ENCODE measurements around the gene SP1.
"Not testable (repeated sequence)": the region's sequence is repeated elsewhere in the genome, so short reads cannot be mapped to it uniquely, and the experiment has no call there.

Gene SP1

GRCh38 chr12:53415752-53416389 lies 35.9 kb downstream of the SP1 start:
- not testable (repeated sequence) for DNase-seq

GRCh38 chr12:53417291-53417816 lies 37.4 kb downstream of the SP1 start:
- DNase-seq = not testable (repeated sequence)

- DNase-seq = no peak
These were observed 38.2 kb downstream of the SP1 start for GRCh38 chr12:53418221-53418620.

DNA sequence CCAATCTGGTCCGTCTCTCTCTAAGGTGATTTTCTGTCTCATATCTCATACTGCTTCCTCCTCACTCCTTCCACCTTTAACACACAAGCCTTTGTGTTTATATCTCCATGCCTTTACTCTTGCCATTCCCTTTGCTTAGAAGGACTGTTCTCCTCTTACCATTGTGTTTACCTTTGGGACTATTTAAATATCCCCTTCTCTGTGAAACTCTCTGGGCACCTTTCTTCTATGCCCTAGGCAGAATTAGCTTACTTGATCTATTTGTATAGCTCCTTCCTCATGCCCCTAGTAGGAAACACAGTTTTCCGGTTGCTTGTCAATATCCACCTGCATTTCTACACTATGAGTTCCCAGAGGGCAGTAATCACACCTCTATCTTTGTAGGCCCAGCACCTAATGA lies 39.8 kb downstream of the SP1 start:
- no peak for DNase-seq

DNA sequence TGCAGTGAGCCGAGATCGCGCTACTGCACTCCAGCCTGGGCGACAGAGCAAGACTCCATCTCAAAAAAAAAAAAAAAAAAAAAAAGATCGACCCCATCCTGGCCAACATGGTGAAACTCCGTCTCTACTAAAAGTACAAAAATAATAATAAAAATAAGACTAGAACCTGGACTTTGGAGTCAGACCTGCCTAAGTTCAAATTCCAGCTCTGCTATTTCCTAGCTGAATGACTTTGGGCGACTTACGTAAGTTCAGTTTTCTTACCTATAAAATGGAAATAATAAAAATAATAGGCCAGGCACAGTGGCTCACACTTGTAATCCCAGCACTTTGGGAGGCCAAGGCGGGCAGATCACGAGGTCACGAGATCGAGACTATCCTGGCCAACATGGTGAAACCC lies 42.3 kb downstream of the SP1 start:
- DNase-seq = not testable (repeated sequence)

GRCh38 chr12:53423597-53423996 lies 43.6 kb downstream of the SP1 start, which contains the start of gene AMHR2:
Gene AMHR2, plus strand, starts transcription at chr12:53423855. Its CDS starts 80 bp downstream, at chr12:53423935.
- no peak for DNase-seq

GRCh38 chr12:53424626-53425514 lies 44.9 kb downstream of the SP1 start:
- no peak for DNase-seq

DNA sequence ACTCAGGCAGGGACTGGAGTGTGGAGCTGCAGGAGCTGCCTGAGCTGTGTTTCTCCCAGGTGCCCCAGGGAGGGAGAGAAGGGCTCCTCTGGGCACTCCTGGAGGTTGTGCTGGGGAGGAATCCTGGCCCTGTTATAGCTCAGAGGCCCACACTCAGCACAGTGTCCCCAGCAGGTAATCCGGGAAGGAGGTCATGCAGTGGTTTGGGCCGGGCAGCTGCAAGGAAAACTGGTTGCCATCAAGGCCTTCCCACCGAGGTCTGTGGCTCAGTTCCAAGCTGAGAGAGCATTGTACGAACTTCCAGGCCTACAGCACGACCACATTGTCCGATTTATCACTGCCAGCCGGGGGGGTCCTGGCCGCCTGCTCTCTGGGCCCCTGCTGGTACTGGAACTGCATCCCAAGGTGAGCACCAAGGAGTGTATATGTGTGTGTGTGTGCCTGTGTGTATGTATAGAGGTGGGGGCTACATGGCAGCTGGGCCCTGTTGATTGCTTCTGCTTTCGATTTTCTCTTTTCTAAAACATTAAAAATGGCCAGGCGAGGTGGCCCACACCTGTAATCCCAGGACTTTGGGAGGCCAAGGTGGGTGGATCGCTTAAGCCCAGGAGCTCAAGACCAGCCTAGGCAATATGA lies 45.7 kb downstream of the SP1 start:
- DNase-seq = no peak

GRCh38 chr12:53427905-53428594 lies 48.1 kb downstream of the SP1 start:
- no peak for DNase-seq

DNA sequence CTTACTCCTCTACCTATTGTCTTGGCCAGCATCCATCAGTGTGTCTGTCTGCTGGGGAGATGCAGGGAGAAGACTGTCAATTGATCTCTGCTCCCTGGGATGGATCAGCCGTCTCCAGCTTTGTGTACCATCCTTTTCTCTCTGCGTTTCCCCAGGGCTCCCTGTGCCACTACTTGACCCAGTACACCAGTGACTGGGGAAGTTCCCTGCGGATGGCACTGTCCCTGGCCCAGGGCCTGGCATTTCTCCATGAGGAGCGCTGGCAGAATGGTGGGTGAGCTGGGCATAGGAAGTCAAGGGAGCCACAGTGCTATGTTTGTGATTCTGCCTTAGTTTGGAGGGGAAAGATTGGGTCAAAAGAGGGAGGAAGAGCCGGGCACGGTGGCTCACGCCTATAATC lies 48.8 kb downstream of the SP1 start:
- DNase-seq = no peak

GRCh38 chr12:53430116-53430515 lies 50.1 kb downstream of the SP1 start:
- no peak for DNase-seq

GRCh38 chr12:53431187-53431586 lies 51.2 kb downstream of the SP1 start:
- DNase-seq = no peak

GRCh38 chr12:53435326-53435725 lies 55.4 kb downstream of the SP1 start:
- not testable (repeated sequence) for DNase-seq

GRCh38 chr12:53439582-53439981 lies 59.6 kb downstream of the SP1 start:
- DNase-seq = not testable (repeated sequence)

GRCh38 chr12:53441040-53441833 lies 61.3 kb downstream of the SP1 start, which contains the start of gene PRR13:
Gene PRR13, plus strand, starts transcription at chr12:53441734. Its CDS starts 981 bp downstream, at chr12:53442715.
- peak; percentile 91 for DNase-seq

DNA sequence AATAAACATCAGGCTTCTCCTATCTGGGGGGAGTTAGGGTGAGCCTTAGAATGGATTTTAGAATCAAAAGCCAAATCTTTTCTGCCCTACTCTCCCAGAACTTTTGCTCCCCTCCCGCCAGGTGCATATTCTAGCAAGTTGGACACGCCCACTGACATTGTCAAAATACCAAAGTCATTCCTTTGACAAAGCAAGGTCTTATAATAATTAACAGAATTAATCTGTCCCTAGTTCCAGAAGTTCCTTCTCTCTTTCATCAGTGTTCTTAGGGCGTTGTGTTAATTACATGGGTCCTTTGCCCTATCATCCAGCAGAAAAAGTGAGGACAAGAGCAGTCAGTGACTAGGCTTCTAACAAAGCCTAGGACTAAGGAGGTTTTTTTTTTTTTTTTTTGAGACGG lies 64.0 kb downstream of the SP1 start:
- DNase-seq = no peak

- not testable (repeated sequence) for DNase-seq
These were observed 64.8 kb downstream of the SP1 start for GRCh38 chr12:53444593-53445325.

DNA sequence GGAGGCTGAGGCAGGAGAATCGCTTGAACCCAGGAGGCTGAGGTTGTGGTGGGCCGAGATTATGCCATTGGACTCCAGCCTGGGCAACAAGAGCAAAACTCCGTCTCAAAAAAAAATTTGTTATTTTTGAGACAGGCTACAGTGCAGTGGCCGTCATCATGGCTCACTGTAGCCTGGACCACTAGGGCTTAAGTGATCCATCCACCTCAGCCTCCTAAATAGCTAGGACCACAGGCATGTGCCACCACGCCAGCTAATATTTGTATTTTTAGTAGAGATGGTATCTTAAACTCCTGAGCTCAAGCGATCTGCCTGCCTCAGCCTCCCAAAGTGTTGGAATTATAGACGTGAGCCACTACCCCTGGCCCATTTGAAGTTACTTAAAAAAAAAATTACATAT lies 71.0 kb downstream of the SP1 start:
- no peak for DNase-seq

DNA sequence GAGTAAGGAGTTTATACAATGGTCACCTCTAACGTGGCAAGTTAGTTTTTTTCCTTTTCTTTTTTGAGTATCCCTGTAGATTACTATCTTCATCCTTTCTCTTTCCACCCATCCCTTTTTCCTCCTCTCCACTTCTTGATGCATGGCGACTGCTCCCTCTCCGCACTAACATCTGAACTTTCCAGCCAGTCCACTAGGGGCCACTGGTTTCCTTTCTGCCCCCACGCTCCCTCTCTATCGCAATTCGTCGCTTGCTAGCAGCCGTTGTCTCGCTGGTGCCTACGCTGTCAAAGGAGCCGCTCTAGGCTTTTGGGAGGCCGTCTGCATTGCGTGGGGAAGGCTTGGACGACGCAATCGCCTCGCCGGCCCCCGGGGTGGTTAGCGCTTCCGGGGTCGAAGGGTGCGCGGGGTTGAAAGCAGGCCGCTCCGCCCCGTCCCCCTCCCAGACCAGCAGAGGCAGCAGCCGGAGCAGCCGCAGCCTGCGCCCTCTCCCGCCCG lies 71.7 kb downstream of the SP1 start, which contains the start of gene PCBP2:
Gene PCBP2 (plus strand): TSS at position 442 of the 498 bp plus-strand sequence. CDS start 2,699 bp downstream, outside the sequence.
- peak; percentile 93 for DNase-seq

All from DMS79 (cell line).